GM21825 (cell line): ENCODE data around the gene SLC17A8.
"Not testable (repeated sequence)": the region's sequence is repeated elsewhere in the genome, so short reads cannot be mapped to it uniquely, and the experiment has no call there.

Experiments
- ATAC-seq: cut with Tn5 transposase; IDR thresholded peaks from one replicate; pipeline ENCODE4 v1.9.1; 2021; ENCODE audit warnings: mild to moderate bottlenecking, moderate library complexity; ENCODE audit not compliant: unreplicated experiment

The SLC17A8 gene

DNA sequence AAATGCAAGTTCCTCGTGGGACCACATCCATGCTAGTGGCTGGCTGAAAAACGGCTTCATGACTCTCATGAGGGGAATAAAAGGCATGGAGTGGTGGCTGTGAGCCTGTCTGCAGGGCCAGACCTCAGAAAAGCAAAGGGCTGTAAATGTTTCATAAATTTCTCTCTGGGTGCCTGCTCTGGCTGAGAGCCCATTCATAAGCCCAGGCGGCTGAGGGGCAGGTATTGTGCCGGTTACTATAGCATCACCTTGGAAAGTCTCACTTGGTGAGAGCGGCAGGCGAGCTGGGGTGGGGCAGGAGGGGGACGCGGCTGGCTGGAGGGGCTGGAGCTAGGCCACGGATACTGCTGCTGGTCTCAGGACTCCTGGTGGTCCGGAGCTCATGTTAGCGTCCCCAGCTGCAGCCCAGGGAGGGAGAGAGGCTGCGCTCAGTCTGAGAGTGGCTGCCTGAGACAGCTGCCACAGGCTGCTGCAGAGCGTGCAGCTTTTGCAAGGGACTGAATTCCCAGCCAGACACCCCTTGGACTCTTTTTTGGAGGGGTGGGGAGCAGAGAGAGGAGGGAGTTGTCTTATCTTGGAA is at the start of gene SLC17A8:
SLC17A8 (plus strand) TSS at position 431 of the 580 bp plus-strand sequence. CDS start 318 bp downstream, outside the sequence.
- ATAC-seq = no peak

GRCh38 chr12:100308138-100308537 is 48.7 kb upstream of the SLC17A8 start:
- not testable (repeated sequence) for ATAC-seq

DNA sequence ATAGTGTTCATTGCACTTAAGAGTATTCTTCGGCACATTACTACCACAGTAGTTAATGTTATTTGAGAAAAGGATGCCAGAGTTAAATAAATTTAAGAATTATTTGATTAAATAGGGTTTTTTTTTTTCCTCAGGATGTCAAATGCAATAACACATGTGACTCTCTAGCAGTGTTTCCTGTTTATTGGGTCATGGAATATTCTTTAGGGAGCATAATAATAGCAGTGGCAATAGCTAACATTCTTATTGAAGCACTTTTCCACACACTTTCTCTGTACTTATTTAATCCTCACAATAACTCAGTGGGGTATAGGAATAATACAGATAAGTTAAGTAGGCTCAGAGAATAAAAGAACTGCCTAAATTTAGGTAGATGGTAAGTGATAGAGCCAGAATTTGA is 45.6 kb upstream of the SLC17A8 start:
- no peak for ATAC-seq

DNA sequence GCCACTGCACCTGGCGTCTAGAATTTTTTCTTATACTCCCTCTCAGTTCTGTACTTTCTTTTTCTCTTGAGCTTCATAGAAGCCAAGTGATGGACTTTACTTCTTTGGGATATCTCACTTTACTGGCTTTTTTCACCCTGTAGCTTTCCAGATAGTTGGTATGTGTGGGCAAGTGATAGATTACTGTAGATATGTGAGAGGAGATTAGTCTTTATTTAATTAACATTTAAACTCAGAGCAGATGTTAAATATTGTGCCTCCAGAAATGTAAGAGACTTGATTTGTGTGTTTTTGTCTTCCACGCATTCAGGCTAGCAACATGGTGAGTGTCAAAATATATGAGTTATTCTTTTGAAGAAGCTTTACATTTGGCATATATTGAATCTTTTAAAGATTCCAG is 39.5 kb upstream of the SLC17A8 start:
- ATAC-seq = no peak

GRCh38 chr12:100324498-100324897 is 32.4 kb upstream of the SLC17A8 start:
- no peak for ATAC-seq

GRCh38 chr12:100326208-100326607 is 30.7 kb upstream of the SLC17A8 start:
- ATAC-seq = no peak

GRCh38 chr12:100329800-100330199 is 27.1 kb upstream of the SLC17A8 start:
- ATAC-seq = peak; percentile 91

- ATAC-seq = no peak
Observed at GRCh38 chr12:100331871-100332270, 25.0 kb upstream of the SLC17A8 start.

DNA sequence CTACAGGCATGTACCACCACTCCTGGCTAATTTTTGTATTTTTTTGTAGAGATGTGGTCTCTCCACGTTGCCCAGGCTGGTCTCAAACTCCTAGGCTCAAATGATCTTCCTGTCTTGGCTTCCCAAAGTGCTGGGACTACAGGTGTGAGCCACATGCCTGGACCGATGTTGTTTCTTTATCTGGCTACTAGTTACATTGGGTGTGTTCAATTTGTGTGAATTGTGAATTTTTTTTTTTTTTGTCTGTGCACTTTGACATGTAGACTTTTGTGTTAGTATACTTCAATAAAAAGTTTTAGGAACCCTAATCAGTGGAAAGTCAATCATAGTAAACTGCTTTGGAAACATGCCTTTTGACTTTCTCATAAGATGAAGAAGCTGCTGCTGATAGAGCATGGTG is 24.0 kb upstream of the SLC17A8 start:
- no peak for ATAC-seq

- no peak for ATAC-seq
Observed at GRCh38 chr12:100337299-100337698, 19.6 kb upstream of the SLC17A8 start.

GRCh38 chr12:100337727-100338126 is 19.1 kb upstream of the SLC17A8 start:
- no peak for ATAC-seq

GRCh38 chr12:100339071-100339470 is 17.8 kb upstream of the SLC17A8 start:
- no peak for ATAC-seq

DNA sequence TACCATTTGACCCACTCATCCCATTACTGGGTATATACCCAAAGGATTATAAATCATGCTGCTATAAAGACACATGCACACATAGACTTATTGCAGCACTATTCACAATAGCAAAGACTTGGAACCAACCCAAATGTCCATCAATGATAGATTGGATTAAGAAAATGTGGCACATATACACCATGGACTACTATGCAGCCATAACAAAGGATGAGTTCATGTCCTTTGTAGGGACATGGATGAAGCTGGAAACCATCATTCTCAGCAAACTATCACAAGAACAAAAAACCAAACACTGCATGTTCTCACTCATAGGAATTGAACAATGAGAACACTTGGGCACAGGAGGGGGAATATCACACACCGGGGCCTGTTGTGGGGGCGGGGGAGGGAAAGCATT is 14.0 kb upstream of the SLC17A8 start:
- not testable (repeated sequence) for ATAC-seq

DNA sequence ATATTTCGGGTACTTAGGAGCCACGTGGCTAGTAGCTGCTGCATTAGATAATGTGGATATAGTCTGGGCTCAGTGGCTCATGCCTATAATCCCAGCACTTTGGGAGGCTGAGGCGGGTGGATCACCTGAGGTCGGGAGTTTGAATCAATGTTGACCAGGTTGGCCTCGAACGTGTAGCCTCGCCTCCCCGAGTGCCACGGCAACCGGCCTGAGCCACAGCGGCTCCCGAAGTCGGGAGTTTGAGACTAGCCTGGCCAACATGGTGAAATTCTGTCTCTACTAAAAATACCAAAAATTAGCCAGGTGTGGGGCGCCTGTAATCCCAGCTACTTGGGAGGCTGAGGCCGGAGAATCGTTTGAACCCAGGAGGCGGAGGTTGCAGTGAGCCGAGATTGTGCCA is 12.5 kb upstream of the SLC17A8 start:
- ATAC-seq = not testable (repeated sequence)

DNA sequence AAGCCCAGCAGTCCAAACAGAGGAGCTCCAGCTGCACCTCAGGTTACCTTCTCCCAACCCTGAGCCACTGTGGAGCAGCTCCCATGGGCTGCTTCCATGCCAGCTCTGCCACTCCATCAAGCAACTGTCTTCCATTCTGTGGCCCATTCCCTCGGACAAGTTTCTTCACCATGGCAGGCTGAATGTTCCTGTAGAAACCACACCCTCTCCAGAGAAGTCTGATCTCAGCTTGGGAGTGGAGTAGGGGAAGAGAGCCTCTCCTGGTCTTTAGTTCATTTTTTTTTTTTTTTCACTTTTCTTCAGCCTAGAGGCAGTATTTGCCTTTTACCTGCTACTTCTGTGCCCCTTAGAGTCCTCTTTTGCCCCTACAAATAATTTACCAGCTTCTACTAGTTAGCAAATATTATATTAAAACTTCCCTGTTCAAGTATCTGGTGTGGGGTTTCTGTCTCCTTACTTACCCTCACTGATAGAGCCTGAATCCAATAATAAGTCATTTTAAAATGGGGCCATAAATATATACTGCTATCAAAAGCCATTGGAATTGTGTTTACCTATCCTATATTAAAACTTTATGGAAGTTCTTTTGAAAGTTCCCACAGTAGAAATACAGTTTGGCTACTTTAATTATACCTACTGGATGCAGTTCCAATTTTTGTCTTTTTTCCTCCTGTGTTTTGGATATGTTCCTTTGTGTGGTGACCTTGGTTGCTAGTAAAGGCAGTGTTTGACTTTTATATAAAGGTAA is 11.7 kb upstream of the SLC17A8 start:
- no peak for ATAC-seq

GRCh38 chr12:100346660-100347059 is 10.2 kb upstream of the SLC17A8 start:
- no peak for ATAC-seq

DNA sequence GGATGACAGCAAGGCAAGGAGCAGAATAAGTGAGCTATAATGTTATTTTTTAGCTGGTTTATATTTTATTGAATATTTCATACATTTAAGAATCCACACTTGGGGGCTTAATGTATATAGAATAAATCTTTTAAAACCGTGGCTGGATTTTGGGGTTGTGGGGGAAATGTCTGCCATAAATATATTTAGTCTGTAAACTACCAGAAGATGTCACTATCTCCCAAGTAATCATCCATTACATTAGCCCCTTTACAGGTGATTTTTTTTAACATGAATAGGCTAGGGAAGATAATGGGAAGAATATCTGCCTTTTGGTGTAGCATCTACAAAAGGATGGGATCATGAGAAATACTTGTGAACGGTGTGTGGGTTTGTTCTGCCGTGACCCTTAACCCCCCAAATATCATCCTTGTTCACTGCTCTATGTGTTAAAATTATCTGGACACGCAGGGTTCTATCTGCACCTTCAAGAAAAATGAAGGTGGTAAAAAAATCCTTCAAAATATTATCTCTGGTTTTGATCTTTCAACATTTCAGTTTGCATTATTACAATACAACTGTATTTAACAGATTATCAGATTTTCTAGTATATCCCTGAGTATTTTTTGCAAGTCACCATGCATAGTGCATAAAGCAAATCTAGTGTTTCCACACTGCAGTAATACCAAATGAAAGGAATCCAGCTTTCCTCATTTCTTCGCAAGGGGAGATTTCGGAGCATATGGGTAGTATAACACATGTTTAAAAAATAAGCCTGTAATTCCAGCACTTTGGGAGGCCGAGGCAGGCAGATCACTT is 8.0 kb upstream of the SLC17A8 start:
- ATAC-seq = no peak

DNA sequence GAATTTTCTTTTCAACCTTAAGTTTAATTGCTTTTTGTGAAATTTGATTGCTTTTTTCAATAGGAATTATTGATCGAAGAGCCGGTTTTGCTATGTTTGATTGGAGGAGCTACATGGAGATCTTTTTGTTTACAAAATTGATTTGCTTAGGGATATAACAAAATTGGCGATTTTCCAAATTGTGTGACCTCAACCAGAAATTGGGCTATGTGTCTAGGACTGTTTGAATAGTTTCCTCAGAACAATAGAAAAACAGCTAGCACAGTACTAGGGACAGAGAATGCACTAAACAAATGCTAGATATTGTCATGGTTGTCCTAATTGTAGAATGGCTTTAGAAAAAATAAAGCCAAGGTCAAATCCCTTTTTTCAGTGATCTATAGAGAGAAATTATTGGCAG is 2.4 kb downstream of the SLC17A8 start:
- ATAC-seq = no peak

- ATAC-seq = no peak
Observed at GRCh38 chr12:100359822-100360221, 2.9 kb downstream of the SLC17A8 start.

DNA sequence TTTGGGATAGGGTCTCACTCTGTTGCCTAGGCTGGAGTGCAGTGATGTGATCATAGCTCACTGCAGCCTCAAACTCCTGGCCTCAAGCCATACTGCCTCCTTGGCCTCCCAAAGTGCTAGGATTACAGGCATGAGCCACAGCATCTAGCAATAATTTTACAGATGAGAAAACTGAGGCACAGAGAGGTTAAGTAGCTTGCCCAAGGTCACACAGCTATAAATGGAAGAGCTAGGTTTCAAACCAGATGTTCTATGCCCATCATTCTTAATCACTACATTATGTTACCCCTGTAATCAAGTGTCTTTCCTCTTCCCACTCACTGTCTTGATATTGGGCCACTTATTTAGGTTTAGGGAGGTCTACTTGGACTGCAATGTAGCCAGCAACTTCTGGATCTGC is 3.6 kb downstream of the SLC17A8 start:
- no peak for ATAC-seq

- ATAC-seq = no peak
Observed at GRCh38 chr12:100364324-100364723, 7.5 kb downstream of the SLC17A8 start.

- no peak for ATAC-seq
Observed at GRCh38 chr12:100365411-100365810, 8.5 kb downstream of the SLC17A8 start.
